ENCODE results near the gene FKBP3. TPM values are rescaled to one million over a fixed set of nuclear protein-coding genes. Genes with fewer than 3 reads are reported as not detected.

FKBP3 gene
- total RNA-seq, 4 donors from 2014 or later, result 3.7 to 47.8 (median 27.7) TPM

DNA sequence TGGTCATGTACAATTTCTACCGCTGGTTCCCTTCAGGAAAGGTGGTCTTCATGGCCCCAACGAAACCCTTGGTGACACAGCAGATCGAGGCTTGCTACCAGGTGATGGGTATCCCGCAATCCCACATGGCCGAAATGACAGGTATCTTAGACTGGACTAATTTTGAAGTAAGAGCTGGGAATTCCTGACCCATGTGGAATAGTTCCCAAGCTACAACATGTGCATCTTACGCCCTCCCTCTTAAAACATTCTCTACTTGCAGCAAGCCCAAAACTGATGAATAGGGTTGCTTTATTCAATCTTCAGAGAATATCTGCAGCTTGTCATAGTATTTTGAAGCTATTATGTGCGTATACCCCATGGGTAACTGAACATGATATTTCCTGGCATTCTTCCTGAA lies 2.1 kb upstream of the FKBP3 start:
- no peaks in the 10 kb centered on the region for H3K27me3 ChIP-seq
- H3K27ac ChIP-seq, result peak overlapping the region; percentile 90 to 93 (median 92)
- WGBS, 2 donors (ENCODE audit: low coverage in 1 of 2), result 2 to 8% methylated on average over 2 to 7 of the region's 7 CpGs
- H3K4me1 ChIP-seq, result peaks cover 6 to 26% (median 23%) of the 10 kb centered on the region in 4 donors
- TF ChIP-seq POLR2AphosphoS5 (IDR thresholded peaks at IDR 0.05), result no peak
- no peak for TF ChIP-seq POLR2A (IDR thresholded peaks at IDR 0.05)
- TF ChIP-seq EP300 (IDR thresholded peaks at IDR 0.05; ENCODE audit: low read depth), result no peak
- TF ChIP-seq, protein P1, sequence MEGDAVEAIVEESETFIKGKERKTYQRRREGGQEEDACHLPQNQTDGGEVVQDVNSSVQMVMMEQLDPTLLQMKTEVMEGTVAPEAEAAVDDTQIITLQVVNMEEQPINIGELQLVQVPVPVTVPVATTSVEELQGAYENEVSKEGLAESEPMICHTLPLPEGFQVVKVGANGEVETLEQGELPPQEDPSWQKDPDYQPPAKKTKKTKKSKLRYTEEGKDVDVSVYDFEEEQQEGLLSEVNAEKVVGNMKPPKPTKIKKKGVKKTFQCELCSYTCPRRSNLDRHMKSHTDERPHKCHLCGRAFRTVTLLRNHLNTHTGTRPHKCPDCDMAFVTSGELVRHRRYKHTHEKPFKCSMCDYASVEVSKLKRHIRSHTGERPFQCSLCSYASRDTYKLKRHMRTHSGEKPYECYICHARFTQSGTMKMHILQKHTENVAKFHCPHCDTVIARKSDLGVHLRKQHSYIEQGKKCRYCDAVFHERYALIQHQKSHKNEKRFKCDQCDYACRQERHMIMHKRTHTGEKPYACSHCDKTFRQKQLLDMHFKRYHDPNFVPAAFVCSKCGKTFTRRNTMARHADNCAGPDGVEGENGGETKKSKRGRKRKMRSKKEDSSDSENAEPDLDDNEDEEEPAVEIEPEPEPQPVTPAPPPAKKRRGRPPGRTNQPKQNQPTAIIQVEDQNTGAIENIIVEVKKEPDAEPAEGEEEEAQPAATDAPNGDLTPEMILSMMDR (IDR thresholded peaks at IDR 0.05), result no peak
- no peaks in the 10 kb centered on the region for H3K36me3 ChIP-seq
- intact Hi-C loops (cut with DNase I; ENCODE audit: low total_unique reads), result loop anchor here (10.0 kb wide), 1 partner anchor 172 kb away; the partner anchor contains the start of genes KLHL28 and TOGARAM1
- no peaks in the 10 kb centered on the region for H3K9me3 ChIP-seq
- peak overlapping the region; percentile 40 to 96 (median 57) for H3K4me3 ChIP-seq
- DNase-seq, result no peak
- in situ Hi-C loops (cut with MboI; ENCODE audit: low pct_ligation_motif_present in 1 of 4, low pct_unique_long_range_greater_than_20kb in 1 of 4, low sequenced_read_pairs in 3 of 4), result loop anchor here in 1 of 4 donors (10.0 kb wide), 1 partner anchor 172 kb away; the partner anchor contains the start of genes KLHL28 and TOGARAM1

DNA sequence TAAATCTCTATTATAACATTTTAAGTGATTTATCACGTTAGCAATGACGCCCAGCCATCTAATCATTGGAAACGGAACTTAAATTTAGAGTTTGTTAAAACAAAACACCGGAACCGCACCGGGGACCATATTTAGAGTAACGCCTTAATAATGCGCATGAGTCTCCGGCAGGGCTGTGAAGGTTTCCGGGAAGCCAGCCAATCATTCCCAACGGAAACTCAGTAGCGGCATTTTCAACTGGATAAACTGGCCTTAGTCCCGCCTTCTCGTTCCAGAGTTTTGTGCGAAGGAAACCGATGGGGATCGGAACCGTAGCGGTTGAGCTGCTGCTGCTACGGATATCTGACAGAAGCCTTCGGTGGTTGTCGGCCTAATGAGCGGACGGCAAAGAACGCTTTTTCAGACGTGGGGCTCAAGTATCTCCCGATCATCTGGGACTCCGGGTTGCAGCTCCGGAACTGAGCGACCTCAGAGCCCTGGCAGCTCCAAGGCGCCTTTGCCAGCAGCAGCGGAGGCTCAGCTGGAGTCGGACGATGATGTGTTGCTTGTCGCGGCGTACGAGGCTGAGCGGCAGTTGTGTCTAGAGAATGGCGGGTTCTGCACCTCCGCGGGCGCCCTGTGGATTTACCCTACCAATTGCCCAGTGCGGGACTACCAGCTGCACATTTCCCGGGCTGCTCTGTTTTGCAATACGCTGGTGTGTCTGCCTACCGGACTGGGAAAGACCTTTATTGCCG lies 1.5 kb upstream of the FKBP3 start, which contains the start of gene FANCM:
FANCM (plus strand) TSS at position 272 of the 737 bp plus-strand sequence; CDS start at position 374, 102 bp downstream.
- in situ Hi-C loops (cut with MboI; ENCODE audit: low pct_ligation_motif_present in 1 of 4, low pct_unique_long_range_greater_than_20kb in 1 of 4, low sequenced_read_pairs in 3 of 4), result loop anchor here in 1 of 4 donors (10.0 kb wide), 1 partner anchor 171 kb away; the partner anchor contains the start of genes KLHL28 and TOGARAM1
- 0 to 1% methylated on average over 13 to 44 of the region's 48 CpGs for WGBS, 2 donors (ENCODE audit: low coverage in 1 of 2)
- Histone ChIP-seq H3K27ac (peak within 1 kb of the TSS; percentile 90 to 93 (median 92)), H3K4me3 (peak within 1 kb of the TSS; percentile 40 to 96 (median 57)), H3K9me3 (no peaks in the 10 kb centered on the region), H3K27me3 (no peaks in the 10 kb centered on the region), H3K4me1 (peaks cover 6 to 26% (median 23%) of the 10 kb centered on the region in 4 donors), H3K36me3 (no peaks in the 10 kb centered on the region)
- DNase-seq, result peak; percentile 93
- TF ChIP-seq POLR2AphosphoS5 (IDR thresholded peaks at IDR 0.05), result peak; percentile 36 to 69 (median 52)
- TF ChIP-seq, protein P1 (IDR thresholded peaks at IDR 0.05), result no peak
- intact Hi-C loops (cut with DNase I; ENCODE audit: low total_unique reads), result loop anchor here (10.0 kb wide), 1 partner anchor 171 kb away; the partner anchor contains the start of genes KLHL28 and TOGARAM1

DNA sequence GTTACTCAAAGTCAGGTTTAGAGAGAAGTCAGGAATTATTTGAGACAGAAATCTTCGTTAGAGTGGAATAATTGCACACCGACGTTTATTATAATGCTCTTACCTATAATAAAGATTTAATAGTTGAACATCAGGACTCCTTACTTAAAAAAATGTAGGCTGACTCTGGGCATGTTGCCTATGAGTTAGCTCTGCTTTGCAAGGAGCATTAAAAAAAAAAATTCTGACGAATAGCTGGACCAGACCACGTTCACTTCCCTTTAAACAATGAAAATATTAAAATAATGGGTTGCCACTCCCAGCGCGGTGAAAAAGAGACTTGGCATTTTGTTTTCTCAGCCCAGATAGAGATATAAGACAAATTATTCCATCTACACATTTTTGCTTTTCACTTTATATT lies 875 bp upstream of the FKBP3 start:
- Histone ChIP-seq H3K9me3 (no peaks in the 10 kb centered on the region), H3K4me3 (peak overlapping the region; percentile 34 to 96 (median 57)), H3K27ac (peak overlapping the region; percentile 90 to 93 (median 92)), H3K4me1 (peaks cover 6 to 26% (median 23%) of the 10 kb centered on the region in 4 donors), H3K36me3 (no peaks in the 10 kb centered on the region), H3K27me3 (no peaks in the 10 kb centered on the region)
- DNase-seq, result no peak
- 0 to 1% methylated on average over 7 of the region's 7 CpGs for WGBS, 2 donors (ENCODE audit: low coverage in 1 of 2)
- TF ChIP-seq EP300 (IDR thresholded peaks at IDR 0.05; ENCODE audit: low read depth) (no peak), POLR2A (IDR thresholded peaks at IDR 0.05) (no peak), POLR2AphosphoS5 (IDR thresholded peaks at IDR 0.05) (no peak)
- TF ChIP-seq, protein P1 (IDR thresholded peaks at IDR 0.05), result no peak
- in situ Hi-C loops (cut with MboI; ENCODE audit: low pct_ligation_motif_present in 1 of 4, low pct_unique_long_range_greater_than_20kb in 1 of 4, low sequenced_read_pairs in 3 of 4), result loop anchor here in 1 of 4 donors (10.0 kb wide), 1 partner anchor 170 kb away; the partner anchor contains the start of genes KLHL28 and TOGARAM1
- intact Hi-C loops (cut with DNase I; ENCODE audit: low total_unique reads), result loop anchor here (10.0 kb wide), 1 partner anchor 170 kb away; the partner anchor contains the start of genes KLHL28 and TOGARAM1

DNA sequence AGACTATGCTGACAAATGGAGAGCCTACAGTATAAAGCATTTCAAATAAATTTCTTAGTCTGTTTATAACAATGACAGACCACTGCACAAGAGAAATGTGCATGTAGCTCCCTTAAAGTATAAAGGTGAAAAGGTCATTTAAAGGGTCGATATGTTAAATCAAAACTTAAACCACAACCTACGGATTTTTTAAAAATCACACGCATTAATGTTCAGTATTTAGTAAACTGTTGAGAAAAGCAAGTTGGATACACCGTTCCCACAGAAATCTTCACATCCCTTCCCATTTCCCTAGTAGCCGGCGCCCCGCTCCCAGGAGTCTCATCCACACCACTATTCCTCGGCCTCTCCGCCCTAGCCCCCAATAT lies 614 bp downstream of the FKBP3 start:
- H3K4me1 ChIP-seq, result peaks cover 6 to 26% (median 23%) of the 10 kb centered on the region in 4 donors
- H3K27me3 ChIP-seq, result no peaks in the 10 kb centered on the region
- in situ Hi-C loops (cut with MboI; ENCODE audit: low pct_ligation_motif_present in 1 of 4, low pct_unique_long_range_greater_than_20kb in 1 of 4, low sequenced_read_pairs in 3 of 4) (loop anchor here in 2 of 4 donors (5.0 to 10.0 kb wide), 2 partner anchors 169 to 171 kb away; partner anchors contain the start of genes KLHL28 (in 2 of the 2) and TOGARAM1 (in 2 of the 2)), intact Hi-C loops (cut with DNase I; ENCODE audit: low total_unique reads) (loop anchor here (10.0 kb wide), 1 partner anchor 169 kb away; the partner anchor contains the start of genes KLHL28 and TOGARAM1)
- peak overlapping the region; percentile 90 to 93 (median 92) for H3K27ac ChIP-seq
- H3K4me3 ChIP-seq, result peak overlapping the region; percentile 50 to 96 (median 66)
- DNase-seq, result no peak
- H3K9me3 ChIP-seq, result no peaks in the 10 kb centered on the region
- H3K36me3 ChIP-seq, result peaks cover 0 to 9% (median 2%) of the 10 kb centered on the region in 4 donors
- 0% methylated on average over 3 to 9 of the region's 9 CpGs for WGBS, 2 donors (ENCODE audit: low coverage in 1 of 2)
- TF ChIP-seq POLR2A (IDR thresholded peaks at IDR 0.05) (no peak), EP300 (IDR thresholded peaks at IDR 0.05; ENCODE audit: low read depth) (no peak), POLR2AphosphoS5 (IDR thresholded peaks at IDR 0.05) (no peak)
- TF ChIP-seq, protein P1 (IDR thresholded peaks at IDR 0.05), result no peak
